GM21381 (cell line): ENCODE results near the gene FOXP1.

Experiments
- ATAC-seq: cut with Tn5 transposase; IDR thresholded peaks from one replicate; pipeline ENCODE4 v1.9.1; 2021; ENCODE audit warnings: mild to moderate bottlenecking, moderate library complexity; ENCODE audit not compliant: unreplicated experiment

Gene FOXP1

DNA sequence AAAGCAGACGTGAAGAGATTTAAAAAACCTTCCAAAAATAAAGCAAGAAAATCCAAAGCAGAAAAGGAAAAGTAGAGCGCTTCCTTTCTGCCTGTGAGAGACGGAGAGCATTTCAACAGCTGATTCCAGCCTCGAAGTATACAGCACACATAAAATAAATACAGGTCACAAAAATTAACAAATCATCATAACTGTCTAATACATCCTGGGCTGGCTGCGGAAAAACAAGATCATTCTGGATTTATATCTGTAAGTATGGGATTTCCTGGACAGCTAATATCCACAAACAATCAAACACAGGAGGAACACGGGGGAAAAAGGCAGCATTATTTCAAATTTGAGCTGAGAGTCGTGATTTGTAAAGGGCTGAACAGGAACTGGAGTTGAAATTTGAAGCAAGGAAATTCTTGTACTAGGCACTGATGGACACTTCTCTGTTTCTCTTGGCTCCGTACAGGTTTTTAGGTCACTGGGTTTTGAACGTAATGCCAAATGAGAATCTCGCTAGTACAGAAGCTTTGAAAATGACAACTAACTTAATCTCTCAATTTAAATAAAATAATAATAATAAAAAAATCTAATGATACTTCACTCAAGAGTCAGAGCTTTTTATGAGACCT, 577.7 kb downstream of the FOXP1 start:
- ATAC-seq, result no peak

DNA sequence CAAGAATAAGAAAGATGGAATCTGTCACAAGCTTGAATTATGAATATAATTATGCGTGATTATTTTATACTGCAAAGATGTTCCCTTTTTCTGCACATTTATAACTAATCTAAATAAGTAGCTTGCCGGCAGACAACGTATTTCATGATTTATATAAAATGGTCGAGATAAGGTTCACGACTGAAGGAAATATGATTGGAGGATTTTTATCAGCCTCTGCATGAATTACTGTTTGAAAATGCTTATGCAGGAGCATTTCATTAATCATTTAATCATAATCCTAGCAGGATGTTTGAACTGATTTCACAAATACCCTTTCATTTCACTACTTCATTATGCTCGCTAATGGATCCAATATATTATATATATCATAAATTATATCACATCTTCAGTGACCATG, 580.0 kb downstream of the FOXP1 start:
- no peak for ATAC-seq

DNA sequence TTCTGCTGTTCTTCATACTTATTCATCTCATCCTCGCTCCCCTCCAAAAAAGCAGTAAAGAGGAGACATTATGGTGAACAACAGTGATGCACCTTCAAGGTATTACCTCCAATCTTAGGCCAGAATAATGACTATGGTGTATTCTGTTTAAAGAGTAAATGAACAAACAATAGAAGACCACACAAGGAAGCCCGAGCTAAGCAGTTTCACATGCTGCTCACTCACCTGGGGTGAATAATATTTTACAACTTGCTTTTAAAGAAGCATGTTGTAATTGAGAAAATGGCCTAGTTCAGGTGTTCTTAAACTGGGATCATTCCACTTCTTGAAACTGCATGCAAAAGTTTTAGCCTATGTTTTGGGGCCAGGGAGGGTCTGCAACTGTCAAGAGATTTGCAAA, 581.2 kb downstream of the FOXP1 start:
- ATAC-seq, result no peak

DNA sequence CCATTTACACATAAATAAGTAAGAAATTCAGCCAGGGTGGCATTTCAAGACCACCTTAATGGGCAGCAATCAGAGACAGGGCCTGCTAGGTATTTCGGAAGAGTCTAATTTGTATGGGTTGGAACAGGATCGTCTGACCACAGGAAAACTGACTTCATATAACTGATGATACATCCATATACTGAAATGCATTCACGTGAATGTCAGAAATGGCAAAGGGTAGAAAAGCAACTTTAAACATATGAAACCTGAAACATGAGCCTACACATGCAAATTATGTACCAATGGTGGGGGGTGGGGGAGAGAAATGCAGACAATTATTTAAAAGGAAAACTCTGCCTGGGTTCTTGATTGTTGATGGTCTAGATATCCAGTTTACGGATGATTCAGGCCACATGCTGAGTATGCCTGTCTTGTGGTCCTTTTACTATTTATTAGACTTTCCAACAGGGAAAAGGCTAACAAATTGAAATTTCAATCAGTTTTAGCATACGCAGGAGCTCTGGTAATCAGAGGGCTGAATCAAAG, 582.2 kb downstream of the FOXP1 start:
- ATAC-seq, result no peak

DNA sequence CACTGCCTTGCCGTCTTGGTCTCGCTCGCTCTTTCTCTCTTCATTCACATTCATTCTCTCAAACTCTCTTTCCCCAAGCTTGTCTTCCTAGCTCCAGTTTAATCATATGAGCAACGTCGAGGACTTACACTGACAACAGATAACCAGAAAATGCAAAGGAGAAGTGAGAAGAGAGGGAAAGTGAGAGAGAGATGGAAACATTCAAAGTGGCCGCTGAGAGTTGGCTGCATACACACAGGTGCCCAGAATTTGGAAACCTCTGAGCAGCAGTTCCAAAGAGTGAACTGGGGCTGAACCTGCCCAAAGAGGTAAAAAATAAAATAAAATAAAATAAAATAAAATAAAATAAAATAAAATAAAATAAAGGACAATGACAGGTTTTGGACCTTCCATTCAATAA, 583.0 kb downstream of the FOXP1 start:
- ATAC-seq, result no peak

DNA sequence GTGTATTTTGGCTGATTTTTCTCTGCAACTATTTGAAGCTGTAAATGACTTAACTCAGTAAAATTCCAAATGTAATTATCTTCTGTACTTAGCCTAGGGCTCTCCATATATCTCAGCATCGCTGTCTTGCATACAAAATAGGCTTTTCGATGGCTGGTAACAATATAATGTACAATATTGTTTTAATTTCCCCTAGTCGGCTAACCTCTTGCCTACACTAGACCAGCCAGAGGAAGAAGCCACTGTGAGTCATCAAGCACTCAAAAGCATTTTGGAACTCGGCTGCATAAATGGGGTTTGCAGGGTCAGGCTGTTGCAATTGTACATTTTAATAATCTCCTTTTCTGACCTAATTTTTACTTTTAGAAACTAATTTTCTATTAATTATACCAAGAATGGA, 583.8 kb downstream of the FOXP1 start:
- no peak for ATAC-seq

DNA sequence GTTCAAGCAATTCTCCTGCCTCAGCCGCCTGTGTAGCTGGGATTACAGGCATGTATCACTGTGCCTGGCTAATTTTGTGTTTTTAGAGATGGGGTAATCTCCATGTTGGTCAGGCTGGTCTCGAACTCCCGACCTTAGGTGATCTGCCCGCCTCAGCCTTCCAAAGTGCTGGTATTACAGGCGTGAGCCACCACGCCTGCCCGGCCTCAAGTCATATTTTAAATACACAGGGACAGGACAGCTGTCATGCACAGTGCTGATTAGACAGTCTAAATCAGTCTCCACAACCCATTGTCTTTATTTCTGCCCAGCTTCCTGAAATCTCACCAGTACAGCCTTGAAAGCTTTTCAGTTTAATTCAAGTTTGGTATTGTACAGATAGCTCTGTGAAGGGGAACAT, 587.4 kb downstream of the FOXP1 start:
- no peak for ATAC-seq

DNA sequence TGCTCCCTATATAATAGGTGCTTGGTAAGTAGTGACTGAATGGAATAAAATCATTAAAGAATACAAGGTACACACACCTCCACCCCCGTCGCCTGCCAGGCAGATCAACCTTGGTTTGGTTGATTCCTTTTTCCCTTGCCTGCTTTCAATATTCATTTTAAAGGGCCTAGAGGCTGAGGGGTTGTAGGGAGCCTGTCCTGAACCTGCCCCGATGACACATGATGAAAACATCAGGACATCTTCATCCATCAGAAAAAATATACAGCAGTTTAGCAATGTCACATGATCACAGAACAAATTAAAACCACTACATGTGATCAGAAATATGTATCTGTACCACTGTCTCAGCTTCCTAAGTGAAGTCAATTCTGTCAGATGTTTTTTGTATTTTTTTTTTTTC, 588.9 kb downstream of the FOXP1 start:
- ATAC-seq, result no peak

DNA sequence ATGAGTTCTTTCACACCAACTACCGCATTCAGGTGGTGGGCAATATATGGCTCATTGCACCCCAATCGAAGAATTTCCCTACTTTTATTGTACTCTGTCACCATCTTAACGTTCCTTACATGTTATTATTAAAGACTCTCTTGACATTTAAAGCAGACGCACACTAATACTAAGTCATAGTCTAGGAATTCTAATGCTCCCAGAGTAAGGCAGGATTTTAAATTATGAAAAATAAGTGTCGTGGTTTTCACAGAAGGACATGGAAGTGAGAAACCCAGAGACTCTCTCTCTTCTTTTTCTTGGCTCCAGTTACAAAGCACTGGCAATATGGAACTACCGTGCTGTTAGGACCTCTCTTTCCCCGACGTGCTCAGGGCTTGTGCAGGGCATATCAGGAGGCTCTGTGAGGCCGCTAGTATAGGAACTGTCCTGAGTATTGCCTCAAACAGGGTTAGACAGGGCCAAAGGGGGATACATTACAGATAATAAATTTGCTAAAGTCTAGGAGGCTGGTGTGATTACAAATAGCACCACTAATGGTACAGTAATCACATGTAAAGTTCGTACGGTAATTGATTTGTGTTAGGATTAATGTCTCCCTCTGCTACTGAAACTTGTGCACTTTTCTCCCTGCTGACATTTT, 590.8 kb downstream of the FOXP1 start:
- no peak for ATAC-seq

DNA sequence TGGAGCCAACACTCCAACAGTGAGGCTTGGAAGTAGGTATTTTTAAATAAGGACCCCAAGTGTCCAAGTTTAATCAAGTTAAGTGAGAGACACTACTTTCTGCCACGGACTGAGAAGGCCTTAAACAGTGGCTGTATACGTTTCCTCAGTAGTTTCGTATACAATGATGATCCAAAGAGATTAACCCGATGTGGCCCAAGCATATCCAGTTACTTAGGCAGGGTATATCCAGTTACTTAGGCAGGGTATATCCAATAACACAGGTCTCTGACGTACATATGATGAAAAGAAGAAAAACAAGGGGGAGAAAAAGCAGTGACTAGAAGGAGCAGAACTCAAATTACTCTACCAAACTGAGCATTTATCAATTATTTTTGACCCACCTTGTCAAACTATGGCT, 591.4 kb downstream of the FOXP1 start:
- no peak for ATAC-seq

DNA sequence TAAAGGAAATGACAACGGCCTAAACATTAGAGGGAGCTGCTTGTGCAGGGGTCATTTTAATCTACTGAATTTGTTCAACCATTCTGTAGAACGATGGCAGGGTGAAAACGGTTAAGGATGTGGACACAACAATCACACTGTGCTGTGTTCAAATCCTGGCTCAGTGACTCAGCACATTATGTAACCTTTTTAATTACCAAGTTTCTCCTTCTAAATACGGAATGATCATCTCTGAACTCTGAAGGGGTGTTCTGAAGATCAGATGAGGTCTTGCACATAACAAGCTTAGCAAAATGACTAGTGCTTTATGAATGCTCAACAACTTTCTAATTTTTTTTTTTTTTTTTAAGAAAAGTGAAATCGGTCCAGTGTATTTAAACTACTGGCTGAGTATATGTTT, 592.8 kb downstream of the FOXP1 start:
- ATAC-seq, result no peak

DNA sequence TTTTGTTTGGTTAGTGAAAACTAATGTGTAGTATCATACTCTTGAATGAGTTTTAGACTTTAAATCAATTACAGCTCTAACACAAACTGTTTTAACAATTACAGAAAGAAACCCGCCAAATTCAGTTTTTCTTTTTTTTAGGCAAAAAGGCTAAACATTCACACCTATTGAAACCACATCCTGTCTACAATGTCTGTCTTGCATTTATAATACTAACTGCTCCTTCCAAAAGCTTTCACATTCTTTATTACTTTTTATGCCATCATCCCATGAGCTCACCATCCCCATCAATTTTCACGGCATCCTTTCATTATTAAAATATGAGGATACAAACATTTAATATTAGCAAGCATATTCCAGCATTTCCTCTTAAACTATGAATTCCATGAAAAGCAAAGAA, 593.3 kb downstream of the FOXP1 start:
- no peak for ATAC-seq

DNA sequence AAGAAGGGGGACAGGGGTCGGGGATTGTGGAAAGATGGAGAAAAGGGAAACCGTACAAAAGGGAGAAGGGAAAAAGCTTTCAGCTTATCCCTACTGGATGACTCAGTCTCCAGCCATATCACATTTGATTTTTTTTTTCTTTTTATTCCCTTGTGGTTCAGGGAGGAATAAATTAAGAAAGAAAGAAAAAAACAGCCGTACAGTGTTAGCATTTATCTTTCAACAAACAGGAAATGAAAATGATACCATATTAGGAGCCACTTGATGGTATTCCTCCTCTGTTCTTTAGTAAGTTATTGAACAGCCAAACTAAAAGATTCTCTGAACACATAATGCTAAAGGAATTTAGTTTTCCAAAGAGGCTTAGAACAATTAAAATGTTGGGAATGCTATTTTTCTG, 594.4 kb downstream of the FOXP1 start:
- ATAC-seq, result no peak

DNA sequence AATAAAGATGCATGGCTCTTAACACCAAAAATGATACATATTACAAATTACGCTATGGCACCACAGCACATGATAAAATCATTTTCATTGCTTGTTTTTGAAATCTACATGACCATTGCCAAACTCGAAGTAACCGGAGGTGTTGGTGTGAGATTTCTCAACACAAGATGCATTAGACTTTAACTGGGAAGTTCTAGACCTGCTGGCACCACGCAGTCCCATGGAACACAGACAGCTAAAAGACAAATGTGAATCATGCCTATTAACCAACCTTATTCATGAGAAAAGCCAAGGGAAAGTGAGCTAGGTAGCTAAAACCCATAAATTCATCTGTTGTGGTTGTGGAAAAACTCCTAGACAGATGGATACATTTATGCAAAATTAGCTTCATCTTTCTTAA, 595.4 kb downstream of the FOXP1 start:
- ATAC-seq, result no peak

DNA sequence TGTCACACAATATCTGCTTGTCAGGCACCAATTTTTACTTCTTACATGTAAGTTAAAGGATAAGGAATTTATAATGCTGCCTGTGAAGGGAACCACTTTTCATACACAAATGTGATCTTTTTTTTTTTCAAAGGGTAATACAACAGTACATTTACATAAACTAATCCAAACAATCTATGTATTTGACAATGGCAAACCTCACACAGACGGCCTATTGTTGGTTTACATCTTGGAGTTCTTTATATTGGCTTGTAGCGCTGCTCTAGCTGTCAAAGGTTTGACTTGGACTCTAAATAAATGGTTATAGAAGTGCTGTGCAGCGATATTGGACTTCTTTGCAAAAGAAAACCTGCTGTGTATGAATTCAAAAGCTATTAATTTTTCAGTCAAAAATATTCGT, 598.0 kb downstream of the FOXP1 start:
- no peak for ATAC-seq

DNA sequence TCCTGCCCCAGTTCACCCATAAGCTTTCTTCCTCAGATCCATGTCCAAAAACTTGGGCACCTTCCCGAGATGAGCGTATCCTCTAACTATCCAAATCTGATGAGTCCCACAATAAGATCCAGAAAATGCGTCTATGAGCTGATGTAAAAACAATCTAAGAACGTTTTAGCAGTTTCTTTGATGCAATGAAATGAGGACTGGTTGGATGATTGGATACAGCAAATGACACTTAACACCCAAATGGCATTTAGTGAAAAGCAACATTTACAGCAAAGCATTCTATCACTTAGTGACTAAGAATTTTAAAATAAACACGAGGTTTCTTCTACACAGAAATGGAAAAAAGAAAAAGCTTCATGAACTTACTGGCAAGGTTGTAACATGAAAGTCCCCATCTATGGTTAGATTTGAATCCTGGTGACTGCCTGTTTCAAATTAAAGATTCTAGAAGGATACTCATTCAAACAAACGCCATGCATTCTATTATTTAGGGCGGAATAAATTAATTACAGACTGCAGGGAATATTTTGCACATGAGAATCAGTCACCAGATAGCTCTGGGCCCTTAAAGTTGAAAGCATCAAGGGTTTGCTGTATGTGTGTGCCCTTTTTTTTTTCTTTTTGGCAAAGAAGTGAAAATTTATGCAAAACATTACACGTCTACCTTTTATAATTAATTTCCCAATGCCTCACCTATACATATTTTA, 598.6 kb downstream of the FOXP1 start:
- ATAC-seq, result no peak

DNA sequence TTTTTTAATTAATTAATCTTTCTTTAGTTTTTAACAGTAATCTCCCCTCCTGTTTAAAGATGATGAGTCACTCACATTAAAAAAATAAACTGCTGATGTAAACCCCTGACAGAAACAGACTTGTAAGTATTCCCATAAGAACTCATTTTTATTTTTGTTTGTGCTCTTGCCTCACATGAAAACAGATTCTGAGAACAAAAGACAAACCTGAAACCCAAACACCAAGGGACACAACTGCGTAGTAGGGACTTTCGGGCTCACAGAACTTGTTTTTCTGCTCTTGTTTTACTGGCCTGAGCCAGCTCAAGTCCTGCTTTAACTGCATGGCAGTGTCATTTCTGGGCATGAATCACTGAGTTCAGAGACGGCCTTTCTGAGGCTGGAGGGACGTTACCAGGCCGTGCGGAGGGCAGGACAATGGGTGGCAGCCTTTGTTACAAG, 600.8 kb downstream of the FOXP1 start:
- ATAC-seq, result peak; percentile 63

DNA sequence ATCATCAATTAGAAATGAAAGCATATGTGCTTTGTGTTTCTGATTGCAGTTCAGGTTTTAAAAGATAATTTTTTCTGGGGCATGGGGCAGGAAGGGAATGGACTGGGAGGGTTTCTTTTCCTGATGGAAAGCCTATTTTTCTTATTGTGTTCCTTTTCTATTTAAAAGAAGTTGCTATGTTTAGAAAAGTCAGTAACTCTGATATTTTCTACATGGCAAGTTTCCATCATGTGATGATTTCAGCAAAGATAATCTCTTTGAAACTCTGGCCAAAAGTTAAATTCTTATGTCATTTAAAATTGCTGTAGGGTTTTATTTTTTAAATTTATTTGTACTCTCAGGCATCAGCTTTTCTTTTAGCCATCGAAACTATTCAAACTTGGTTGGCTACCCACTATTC, 601.2 kb downstream of the FOXP1 start:
- ATAC-seq, result no peak

DNA sequence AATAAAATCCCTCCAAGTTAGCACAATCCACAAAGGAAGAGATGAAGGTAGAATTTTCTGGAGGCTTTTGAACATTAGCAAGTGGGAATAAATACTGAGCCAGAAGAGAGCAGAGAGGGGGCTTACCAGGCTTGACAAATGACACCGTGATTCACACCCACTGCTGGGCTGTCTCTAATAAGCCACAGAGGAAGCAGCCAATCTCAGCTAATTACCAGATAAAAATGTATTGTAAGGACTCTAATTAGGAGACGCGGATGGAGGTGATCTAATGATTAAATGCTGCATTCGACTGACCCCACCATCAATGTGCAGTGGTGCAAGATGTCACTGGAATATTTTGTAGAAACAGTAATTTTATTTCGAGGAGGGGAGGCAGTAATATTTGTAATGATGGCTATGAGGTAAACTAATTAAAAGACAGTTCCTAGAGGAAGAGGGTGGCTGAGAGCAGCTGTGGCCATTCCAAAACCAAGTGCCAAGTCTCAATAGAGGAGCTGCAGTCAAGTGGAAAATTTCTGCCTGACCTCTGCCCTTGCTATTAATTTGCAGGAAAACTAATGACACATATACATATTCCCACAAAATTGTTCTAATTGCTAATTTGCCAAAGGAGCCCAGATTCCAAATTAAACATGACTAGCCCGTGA, 602.2 kb downstream of the FOXP1 start:
- no peak for ATAC-seq

DNA sequence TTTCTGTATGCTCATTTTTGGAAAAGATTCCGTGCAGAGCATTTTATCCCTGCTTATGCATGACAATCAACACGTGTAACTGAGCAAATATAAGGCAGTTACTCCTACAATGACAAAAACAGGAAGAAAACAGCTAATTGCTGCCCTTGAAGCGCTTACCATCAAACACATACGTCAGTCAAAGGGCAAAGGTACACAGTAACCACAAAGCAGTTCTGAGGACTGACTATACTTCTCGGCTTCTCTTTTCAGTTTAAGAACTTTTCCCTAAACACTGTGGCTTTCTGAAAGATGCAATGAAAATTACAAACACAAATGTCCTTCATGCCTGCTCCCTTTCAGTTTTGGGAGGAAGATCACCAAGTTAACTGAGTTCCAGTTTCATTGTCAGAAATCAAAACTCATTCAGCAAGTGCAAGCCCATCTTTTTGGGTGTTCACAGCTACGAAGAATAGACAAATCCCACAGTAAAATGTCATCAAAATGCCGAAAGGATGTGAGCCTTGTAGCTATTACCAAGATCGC, 602.8 kb downstream of the FOXP1 start:
- ATAC-seq, result peak; percentile 59

DNA sequence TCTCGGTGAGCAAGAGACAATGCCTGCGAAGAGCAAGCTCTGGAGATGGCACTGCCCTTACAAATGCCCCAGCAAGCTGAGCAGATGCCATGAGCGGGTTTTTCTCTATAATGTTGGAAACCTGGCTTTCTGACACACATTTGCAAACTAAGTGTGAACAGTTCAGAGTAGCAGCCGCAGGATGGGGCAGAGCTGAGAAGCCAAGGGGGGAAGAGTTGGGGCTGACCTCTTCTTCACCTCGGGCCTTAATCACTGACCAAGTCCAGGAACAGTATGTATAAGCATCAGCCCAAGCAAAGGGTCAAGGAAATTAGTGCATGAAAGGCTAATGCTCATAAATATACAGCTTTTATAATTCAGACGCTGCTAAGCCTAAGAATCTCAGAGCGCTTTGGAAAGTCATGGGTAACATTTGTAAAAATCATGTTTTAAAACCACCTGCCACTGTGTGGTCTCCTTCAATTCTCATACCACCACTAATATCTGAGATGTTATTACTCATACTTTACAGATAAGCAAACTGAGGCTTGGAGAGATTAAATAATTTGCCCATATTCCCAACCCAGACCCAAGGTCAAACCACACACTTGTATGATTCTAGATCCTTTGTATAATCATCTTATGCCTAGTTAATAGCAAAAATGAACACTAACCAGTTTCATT, 603.4 kb downstream of the FOXP1 start:
- no peak for ATAC-seq
